HG02870 (cell line): ENCODE results near the gene TEDDM1.
"Not testable (repeated sequence)": the region's sequence is repeated elsewhere in the genome, so short reads cannot be mapped to it uniquely, and the experiment has no call there.

Source experiments
- ATAC-seq: cut with Tn5 transposase; IDR thresholded peaks from one replicate; pipeline ENCODE4 v1.9.1; 2021; ENCODE audit warnings: mild to moderate bottlenecking, moderate library complexity; ENCODE audit not compliant: unreplicated experiment

TEDDM1 gene

GRCh38 chr1:182381962-182382819, 18.3 kb downstream of the TEDDM1 start:
- ATAC-seq = no peak

GRCh38 chr1:182380199-182380598, 20.3 kb downstream of the TEDDM1 start:
- ATAC-seq = no peak

- ATAC-seq = not testable (repeated sequence)
These were observed 20.7 kb downstream of the TEDDM1 start for GRCh38 chr1:182379781-182380180.

GRCh38 chr1:182376936-182377574, 23.4 kb downstream of the TEDDM1 start:
- ATAC-seq = no peak

GRCh38 chr1:182374101-182374834, 26.2 kb downstream of the TEDDM1 start:
- no peak for ATAC-seq

- no peak for ATAC-seq
These were observed 29.9 kb downstream of the TEDDM1 start for GRCh38 chr1:182370532-182370931.

GRCh38 chr1:182368903-182369302, 31.6 kb downstream of the TEDDM1 start:
- ATAC-seq = no peak

- ATAC-seq = no peak
These were observed 32.1 kb downstream of the TEDDM1 start for GRCh38 chr1:182368358-182368757.

GRCh38 chr1:182367926-182368325, 32.5 kb downstream of the TEDDM1 start:
- no peak for ATAC-seq

- ATAC-seq = no peak
These were observed 33.9 kb downstream of the TEDDM1 start for GRCh38 chr1:182366596-182366995.

- no peak for ATAC-seq
These were observed 40.8 kb downstream of the TEDDM1 start for GRCh38 chr1:182359645-182360044.

- no peak for ATAC-seq
These were observed 42.6 kb downstream of the TEDDM1 start for GRCh38 chr1:182357913-182358312.

GRCh38 chr1:182357171-182357570, 43.3 kb downstream of the TEDDM1 start:
- no peak for ATAC-seq

- ATAC-seq = no peak
These were observed 44.8 kb downstream of the TEDDM1 start for GRCh38 chr1:182355723-182356098.

- no peak for ATAC-seq
These were observed 48.6 kb downstream of the TEDDM1 start for GRCh38 chr1:182351790-182352364.

GRCh38 chr1:182350839-182351238, 49.6 kb downstream of the TEDDM1 start:
- no peak for ATAC-seq

GRCh38 chr1:182348961-182349747, 51.3 kb downstream of the TEDDM1 start:
- ATAC-seq = no peak
